Limb (tissue), 2 donors: ENCODE measurements around the gene SLC43A1.
A peak's percentile ranks its signal among the peaks of the same experiment; 100 is the strongest.

Experiments
- DNase-seq, 2 donors: peaks; one replicate each; pipeline ENCODE4 v3.0.0-alpha.2; 2016; ENCODE audit errors: extremely low spot score in 2 of 2

SLC43A1 gene

DNA sequence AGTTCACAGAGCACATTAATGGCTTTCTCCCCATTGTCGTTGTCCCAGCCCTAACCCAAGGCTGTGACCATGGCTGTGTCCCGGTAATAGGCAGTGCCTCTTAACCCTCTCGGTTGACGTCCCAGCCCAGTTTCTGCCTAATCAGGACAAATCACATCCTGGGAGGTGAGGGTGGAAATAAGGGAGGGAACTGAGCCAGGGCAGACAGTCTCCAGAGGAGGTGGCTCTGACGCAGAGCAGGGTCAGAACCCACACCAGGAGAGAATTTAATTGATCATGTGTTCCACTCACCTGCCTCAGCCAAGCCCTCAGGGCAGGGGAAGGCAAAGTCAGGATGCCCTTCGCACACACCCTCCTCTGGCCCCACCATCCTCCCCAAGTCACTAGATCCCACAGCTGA lies 17.0 kb downstream of the SLC43A1 start:
- DNase-seq, result no peak

DNA sequence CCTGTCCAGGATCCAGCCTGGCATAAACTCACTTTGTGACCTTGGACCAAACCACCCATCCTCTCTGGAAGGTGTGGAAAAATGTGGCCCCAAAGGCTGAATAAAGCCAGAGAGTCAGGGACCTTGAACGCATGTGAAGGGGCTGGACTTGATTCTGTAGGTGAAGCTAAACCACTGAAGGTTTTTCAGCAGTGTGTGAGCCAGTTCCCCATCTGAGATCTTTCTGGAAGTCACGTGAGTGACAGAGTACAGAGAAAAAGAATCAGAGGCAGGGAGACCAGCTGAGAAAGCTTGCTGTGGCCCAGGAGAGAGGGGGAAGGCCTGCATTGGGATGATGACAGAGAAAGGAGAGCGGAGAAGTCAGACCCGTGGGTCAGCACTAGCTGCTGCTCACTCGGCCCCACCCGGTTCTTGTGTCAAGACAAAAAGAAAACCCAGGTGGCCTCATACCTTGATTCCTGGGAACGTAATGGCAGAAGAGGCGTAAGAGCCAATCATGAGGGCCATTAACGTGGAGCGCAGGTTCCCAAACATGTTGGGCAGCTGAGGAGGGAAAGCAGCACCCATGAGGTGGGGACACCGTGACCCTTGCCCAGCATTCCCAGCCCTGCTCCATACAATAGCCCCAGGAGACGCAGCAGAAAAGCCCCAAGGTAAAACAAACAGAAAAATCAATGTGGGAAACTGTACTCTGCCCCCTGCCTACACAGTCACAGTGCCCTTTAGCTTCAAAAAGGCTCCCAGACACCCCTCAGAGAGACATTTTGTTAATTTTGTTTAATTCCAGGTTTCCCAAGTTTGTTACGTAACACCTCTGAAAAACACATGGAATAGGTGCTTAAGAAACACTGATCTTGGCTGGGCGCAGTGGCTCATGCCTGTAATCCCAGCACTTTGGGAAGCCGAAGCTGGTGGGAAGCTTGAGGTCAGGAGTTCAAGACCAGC lies 17.9 kb downstream of the SLC43A1 start:
- no peak for DNase-seq

DNA sequence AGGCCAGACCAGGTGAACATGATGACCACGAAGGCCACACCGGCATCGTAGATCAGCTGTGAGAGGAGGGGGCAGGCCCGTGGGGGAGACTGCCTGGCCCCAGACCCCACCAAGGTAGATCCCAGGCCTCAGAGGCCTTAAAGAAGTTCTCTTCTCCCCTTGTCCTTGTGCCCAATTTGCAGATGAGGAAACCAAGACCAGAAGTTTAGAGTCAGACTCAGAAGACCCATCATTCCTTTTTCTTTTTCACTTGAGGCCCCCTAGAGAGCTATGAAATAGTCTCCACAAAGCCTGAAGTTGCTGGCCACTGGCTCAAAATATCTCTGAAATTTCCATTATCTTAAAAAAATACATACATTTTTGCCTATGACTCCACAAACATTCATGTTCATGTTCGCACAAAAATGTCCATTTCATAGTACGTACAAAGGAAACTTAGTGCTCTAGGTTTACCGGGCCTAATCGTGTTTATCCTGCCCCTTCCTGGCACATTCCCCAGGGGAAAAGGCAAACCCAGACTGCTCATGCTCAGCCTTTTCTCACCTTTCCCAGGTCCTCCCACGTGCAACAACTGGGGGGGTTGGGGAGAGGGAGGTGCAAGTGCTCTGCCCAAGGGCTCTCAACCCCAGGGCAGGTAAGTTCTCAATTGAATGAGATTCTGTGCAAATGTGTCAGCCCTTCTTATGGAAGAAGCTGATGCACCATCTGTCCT lies 19.2 kb downstream of the SLC43A1 start:
- no peak for DNase-seq

DNA sequence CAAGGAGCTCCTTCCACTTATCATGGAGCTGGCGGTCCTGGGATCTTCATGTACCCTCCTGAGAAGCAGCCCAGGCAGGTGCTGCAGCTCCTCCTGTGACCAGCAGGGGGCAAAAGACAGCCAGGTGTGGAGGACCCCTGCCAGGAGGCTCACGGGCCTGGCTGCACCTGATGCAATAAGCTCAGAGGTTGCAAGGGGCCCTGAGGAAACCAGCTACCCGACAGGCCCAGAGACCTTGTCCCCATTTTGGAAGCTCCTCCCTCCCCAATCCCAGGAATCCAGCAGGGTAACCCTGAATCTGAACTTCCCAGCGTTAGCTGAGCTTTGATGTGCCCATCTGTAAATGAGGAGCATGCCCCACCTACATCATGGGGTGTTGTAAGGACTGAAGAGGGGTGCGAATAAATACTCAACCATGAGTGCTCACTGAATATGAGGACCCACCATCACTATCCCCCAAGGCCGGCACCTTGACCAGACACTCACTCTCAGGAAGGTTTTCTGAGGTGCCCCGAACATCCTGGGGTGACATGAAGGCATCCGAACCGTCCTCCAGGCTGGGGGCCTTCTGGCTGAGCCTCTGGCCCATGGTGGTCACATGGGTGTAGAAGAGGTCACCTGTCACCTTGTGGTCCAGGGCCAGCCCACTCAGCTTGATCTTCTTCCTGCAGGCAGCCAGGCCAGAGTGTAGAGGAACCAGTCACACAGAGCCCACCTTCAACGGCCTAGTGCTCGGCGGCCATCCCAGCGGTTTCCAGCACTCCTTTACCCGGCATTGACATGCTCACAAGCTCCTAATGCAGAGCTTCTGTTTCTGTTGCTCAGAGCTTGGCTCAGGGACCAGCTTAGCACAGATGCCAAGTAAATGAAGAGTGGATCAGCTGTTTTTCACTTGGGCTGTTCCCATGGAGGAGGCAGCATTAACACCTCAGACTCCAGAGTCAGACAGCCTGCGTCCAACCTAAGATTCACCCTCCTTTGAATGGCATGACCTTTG lies 21.7 kb downstream of the SLC43A1 start:
- DNase-seq, result no peak

DNA sequence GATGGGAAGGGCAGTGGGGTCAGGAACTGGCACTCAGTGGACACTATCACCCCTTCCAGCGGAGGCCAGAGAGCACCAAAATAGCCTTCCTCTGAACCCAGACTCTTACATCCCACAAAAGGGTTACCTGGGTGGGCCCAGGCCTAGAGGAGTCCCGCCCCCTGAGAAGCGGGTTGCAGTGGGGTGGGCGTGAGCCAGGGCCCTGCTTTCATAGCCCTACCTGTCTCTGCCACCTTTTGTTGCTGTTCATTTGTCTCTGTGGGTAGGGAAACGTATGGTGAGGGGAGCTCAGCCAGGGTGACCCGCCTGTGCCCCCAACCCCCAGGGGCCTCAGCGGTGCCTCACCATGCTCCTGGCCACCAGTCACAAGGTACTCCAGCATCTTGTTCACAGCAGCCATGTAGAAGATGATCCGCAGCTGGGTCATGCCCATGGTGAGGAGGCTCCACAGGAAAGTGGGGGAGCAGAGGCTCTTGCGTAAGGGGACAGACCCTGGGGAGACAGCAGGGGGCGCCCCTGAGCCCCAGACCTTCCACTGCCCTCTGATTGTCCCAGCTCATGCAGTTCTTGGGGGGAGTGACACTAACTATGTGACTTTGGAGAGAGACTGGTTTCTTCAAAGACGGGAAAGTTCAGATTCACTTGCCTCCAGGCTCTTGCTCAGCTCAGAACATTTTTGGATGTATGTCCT lies 24.0 kb downstream of the SLC43A1 start:
- no peak for DNase-seq

DNA sequence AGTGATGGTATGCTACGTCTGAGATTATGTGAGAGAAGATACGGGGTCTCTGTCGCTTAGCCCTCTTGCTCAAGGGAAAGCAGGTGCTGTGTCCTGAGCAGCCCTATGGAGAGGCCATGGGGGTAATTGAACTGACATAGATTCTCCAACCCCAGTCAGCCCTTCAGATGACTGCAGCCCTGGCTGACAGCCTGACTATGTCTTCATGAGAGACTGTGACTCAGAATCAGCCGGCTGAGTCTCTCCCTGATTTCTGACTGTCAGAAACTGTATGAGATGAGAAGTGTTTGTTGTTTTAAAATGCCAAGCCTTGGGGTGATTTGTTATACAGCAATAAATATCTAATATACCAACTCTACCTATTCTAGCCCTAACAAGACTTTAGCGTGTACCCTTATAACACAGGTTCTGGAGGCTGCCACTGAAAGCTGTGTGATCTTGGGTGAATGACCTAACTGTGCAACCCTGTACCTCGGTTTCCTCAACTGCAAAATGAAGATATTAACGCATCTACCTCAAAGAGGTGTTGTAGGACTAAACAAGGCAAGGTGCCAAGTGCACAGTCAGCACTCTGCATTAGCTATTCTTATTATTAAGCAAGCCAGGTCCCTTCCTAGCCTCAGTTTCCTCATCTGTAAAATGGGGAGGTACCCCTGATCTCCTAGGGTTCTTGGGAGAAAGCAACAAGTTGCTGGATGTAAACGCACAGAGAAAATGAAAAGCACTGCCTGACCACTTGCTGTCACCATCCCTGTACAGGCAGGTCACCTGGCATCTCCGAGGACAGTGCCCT lies 24.9 kb downstream of the SLC43A1 start:
- no peak for DNase-seq

DNA sequence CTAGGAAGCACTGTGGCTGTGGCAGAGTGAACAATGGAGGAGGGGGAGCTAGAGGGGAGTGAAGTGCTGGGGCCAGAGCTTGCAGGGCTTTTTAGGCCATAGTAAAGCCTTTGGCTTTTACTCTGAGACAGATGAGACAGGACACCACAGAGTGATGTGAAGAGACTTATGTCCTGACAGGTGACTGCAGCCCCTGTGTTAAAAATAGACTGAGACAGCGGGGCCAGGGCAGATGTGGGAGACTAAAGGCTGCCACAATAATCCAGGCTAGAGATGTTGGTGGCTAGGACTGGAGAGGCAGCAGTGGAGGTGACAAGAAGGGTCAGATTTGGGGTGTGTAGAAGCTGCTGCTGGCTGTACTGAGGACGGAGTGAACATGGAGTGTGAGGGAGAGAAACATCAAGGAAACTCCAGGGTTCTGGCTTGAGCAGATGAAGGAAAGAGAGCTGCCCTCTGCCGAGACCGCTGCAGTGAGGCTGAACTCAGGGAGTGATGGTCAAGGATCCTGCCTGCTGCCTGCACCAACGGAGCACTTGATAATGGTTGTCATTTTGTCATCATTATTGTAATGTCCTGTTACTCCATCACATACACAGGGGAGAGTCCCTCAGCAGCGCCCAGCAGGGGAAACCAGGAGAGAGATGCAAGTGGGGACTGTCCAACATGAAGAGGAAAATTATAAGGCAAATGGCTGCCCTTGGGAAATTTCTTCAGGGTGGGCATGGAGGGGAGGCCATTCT lies 27.4 kb downstream of the SLC43A1 start:
- DNase-seq, result no peak

DNA sequence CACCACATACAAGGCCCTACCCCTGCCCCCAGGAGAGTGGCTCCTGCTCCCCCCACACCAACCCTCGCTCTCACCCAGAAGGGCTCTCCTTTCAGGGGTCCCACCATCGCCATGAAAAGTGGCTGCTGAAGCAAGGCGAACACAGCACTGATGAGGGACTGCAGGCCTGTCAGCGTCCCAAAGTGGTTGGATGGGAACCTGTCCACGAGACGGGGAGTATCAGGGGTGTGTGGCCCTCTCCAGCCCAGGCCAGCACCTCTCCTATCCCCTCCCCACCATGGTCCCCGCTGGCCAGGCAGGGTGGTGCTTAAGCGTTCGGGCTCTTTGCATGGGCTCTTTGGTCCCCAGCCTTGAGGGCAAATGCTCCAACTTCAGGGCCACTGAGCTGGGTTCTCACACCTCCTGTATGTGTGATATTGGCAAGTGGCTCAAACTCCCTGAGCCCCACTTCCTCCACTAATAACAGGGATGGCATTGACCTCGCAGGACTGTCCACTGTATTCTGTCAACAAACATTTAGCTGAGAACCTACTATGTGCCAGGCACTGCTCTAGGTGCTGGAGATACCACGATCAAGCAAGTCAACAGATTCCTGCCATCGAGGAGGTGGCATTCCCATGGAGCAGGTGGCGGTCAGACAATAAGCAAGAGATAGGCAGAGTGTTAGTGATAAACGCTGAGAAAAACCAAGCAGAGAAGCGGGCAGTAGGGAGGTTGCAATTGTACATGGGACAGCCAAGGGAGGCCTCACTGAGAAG lies 28.3 kb downstream of the SLC43A1 start:
- DNase-seq, result no peak

DNA sequence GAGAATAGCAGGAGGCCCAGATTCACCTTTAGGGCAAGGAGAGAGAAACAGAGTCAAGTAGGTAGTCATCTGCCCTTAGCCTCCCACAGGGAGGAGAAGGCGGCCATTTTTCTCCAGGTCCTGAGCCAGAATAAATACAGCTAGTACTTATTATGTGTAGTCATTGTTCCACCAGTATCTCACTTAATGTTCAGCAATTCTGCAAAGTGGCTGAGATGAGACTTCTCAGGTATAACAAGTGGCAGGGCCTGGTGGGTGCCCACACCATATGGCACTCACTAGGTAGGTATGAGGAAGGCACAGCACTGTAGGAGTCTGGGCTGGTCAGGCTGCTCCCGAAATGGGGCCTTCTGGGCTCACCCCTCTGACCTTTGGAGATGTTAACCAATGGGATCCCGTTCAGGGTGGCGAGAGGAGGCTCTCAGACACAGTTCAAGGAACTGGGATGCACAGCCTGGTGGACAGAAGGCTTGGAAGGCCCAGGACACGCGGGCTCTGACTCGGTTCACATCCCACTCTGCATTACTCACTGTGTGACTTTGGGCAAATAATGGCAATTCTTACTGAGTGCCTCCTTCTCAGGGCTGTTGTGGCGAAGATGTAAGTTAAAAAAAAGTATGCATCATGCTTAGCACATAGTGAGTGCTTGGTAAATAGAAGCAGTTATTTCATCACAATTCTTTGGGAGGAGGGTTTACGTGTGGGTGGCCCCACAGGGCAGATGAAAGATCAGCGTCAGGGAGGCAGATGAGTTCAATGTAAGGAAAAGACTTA lies 30.1 kb downstream of the SLC43A1 start:
- DNase-seq, result no peak

DNA sequence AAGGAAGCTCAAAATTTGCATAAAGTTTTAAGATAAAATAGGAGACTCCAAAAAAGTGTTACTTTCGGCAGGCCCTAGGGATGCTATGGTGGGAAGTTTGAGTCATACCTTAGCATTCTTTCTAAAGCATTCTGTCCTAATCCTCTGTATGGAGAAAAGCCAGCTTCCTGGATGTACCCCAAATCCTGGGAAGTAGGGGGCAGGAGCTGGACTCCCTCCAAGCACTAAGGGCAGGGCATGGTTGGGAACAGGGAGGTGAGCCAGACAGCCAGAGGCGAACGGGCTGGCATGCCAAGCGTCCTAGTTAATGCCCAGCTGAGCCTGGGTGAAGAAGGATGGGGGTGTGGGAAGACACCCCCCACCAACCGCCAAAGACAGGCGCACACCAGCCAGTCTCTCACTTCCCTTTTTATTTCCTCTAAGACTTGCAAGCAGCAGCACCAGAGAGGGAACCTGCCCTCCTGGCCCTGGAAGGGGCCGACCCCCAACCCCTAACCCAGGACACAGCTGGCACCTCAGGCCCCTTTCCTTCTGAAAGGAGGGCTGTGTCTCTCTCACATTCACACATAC lies 31.3 kb downstream of the SLC43A1 start:
- DNase-seq, result no peak

DNA sequence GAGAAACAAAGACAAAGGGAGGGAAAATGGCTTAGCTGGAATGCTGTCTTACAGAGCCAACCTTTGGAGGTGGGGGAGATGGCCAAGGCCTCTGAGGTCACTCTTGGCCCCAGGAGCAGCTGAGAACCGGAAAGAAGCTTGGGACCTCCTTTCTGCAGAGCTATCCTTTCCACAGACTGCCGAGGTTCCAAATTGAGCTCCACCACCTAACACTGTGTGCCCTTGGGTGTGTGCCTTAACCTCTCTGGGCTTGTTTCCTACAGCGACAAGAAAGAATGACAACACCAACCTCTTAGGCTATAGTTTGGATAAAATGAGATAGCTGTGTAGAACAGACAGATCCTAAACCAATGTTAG lies 32.0 kb downstream of the SLC43A1 start:
- no peak for DNase-seq

DNA sequence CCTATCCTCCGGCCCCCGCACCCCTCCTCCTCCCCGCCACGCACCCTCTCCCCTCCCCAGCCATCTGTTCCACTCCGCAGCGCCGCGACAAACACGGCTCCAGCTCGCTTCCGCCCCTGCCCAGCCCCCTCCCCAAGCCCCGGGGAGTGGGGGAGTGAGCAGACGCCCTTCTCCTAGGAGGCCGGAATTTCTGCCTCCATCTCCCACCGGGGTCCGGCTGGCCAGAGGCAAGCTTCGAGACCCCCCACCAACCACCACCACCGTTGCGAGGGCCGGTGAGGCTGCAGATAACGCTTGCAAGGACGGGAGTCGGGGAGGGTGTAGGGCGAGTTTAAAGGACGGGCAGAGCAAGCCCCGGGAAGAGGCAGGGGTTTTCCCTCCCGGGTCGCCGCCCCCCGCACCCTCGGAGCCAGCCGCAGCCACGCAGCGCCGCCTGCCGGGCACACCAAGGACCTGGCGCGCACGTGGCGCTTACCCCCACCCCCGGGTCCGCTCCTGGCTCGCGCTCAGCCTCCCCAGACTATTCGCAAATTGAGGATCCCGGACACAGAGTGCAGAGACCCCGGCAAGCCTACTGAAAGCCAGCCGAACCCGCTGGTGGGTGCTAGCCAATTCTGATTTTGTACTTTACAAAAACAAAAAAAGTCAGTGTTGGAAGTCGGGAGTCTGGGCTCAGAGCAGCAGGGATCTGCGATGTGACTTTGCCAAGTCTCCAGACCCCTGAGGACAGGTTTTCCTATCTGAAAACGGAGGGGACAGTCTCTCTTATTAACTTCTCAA lies 32.5 kb downstream of the SLC43A1 start:
- DNase-seq, result peak in 1 of 2 donors; percentile 87

DNA sequence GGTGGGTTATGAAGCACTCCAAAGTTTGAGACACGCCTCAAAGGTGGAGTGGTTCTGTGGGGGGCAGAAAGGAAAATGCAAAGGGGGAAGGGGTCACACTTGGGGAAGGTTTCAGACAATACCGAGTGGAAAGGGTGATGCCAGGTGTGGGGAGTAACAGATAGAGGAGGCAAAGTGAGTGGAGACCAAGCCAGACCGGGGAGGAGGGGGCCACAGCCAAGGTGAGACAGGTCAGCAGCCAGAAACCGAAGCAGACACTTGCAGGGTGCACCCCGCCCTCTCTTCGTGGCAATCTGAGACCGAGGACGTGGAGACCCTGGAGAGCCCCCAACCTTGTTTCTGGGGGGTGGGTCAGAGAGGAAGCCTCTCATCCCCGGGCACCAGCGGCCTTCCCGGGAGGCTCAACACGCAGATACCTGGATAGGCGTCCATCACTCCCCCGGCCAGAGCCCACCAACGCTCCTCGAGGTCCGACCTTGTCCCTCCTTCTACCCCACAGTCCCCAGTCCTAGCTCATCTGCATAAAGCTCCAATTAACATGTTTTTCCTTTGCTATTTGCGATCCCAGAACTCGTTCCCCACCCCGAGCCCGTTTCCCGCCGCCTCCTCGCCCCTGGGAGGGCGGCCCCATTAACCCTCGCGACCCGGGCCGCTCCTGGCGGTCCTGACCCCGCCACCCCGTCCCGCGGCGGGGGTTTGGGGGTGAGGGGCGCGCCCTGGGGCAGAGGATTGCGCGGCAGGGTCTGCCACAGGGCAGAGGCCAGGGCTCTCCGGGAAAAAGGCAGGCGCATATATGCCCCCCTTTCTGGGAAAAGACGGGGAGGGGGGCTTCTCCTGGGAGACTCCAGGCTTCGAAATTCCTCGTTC lies 33.4 kb downstream of the SLC43A1 start:
- DNase-seq, result no peak

DNA sequence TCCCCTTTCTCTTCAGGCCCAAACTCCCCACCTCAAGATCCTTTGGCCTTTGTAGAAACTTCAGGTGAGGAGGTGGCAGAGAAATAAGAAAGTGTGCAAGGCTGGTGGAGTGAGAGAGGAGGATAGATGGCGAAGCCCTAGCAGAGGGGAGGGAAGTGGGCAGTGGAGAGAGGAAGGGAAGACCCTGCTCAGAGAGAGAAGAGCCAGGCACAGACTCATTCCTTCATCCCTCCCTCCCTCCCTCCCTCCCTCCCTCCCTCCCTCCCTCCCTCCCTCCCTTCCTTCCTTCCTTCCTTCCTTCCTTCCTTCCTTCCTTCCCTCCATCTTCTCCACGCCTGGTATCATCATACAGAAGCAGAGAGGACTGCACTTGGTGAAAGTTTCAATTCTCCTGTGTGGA lies 34.2 kb downstream of the SLC43A1 start:
- DNase-seq, result no peak

DNA sequence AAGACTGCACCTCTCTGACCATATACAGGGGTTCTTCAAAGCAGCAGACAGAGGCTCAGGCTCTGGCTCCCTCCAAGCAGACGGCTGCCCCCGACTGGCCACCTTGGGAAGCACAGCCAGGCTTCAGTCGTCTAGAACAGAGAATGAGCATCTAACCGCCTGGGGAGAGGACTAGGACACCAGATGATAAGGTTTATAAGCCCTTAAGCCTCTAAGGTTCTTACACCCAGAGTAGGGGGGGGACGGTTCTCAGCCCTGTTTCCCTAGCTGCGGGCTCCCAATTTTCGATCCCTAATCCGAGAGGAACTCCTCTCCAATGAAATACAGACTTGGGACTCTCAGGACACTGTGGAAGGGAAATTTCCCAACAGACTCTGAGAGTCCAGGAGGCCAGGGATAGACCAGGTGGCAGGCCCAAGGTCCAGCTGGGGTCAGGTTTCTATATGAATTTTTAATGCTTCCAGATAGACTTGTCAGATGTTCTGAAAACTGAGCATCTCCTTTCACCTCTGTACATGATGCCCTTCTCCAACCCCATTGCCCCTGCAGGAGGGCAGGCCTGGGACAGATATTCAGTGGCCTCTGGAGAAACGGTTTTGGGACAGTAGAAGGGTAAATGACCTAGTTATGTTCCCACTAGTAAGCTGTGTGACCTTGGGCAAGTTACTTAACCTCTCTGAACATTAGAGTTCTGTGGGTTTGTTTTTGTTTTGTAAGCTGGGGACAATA lies 34.9 kb downstream of the SLC43A1 start:
- peak in 1 of 2 donors; percentile 76 for DNase-seq
